IMR-90 (cell line): ENCODE data around the gene F10. TPM values are rescaled to one million over a fixed set of nuclear protein-coding genes. Genes with fewer than 3 reads are reported as not detected.

Experiments
- ATAC-seq: fragments of 200-7000 bp; cut with Tn5 transposase; 2 replicates; pipeline ENCODE4 v1.9.1; 2020; ENCODE audit warnings: low read depth, mild to moderate bottlenecking, moderate library complexity
- BruUV-seq: library from RNA; stranded (reverse); fragments of 400-500 nt; replicated peaks from 2 replicates; lab custom pipeline; 2021; lab: Mats Ljungman, UMichigan
- CTCF ChIA-PET: fragments of 300-600 bp; formaldehyde crosslinking; extraction: SDS; loops from one replicate; lab custom pipeline; 2021; ENCODE audit warnings: antibody characterized with exemption; lab: Yijun Ruan, JAX
- POLR2A ChIA-PET: fragments of 300-600 bp; sonication (Branson Sonifier 250); formaldehyde crosslinking; loops from one replicate; lab custom pipeline; 2022; ENCODE audit warnings: antibody characterized with exemption; ENCODE audit not compliant: unreplicated experiment; lab: Charles Lee
- DNase-seq: peaks from one replicate; pipeline ENCODE4 v3.0.0; 2013
- H2AFZ ChIP-seq: replicated peaks from 2 replicates; pipeline ENCODE3; 2013; ENCODE audit warnings: low read length, mild to moderate bottlenecking; ENCODE audit not compliant: poor library complexity
- H2AK5ac ChIP-seq: 2 replicates; pipeline ENCODE4 v1.6.1; 2013; ENCODE audit warnings: low read depth, low read length, inconsistent platforms
- H2AK9ac ChIP-seq: replicated peaks from 2 replicates; pipeline ENCODE3; 2013; ENCODE audit warnings: mild to moderate bottlenecking, low read depth, low read length, moderate library complexity; ENCODE audit not compliant: poor library complexity
- H2BK120ac ChIP-seq: 2 replicates; pipeline ENCODE4 v1.6.1; 2013; ENCODE audit warnings: low read depth, low read length, inconsistent platforms
- H2BK15ac ChIP-seq: 3 replicates; pipeline ENCODE4 v1.6.1; 2013; ENCODE audit warnings: low read depth, low read length, inconsistent platforms
- H2BK20ac ChIP-seq: 2 replicates; pipeline ENCODE4 v1.6.1; 2013; ENCODE audit warnings: low read depth, mild to moderate bottlenecking, inconsistent platforms, low read length, moderate library complexity
- H2BK5ac ChIP-seq: 2 replicates; pipeline ENCODE4 v1.6.1; 2013; ENCODE audit warnings: mild to moderate bottlenecking, low read depth, low read length, inconsistent platforms; ENCODE audit not compliant: poor library complexity, severe bottlenecking
- H3K14ac ChIP-seq: replicated peaks from 2 replicates; pipeline ENCODE4 v1.6.1; 2013; ENCODE audit warnings: low read depth, low read length, inconsistent platforms
- H3K18ac ChIP-seq: 2 replicates; pipeline ENCODE4 v1.6.1; 2013; ENCODE audit warnings: low read depth, low read length, control low read depth
- H3K23ac ChIP-seq: 2 replicates; pipeline ENCODE4 v1.6.1; 2013; ENCODE audit warnings: low read depth, low read length, inconsistent platforms
- H3K27ac ChIP-seq: 2 replicates; pipeline ENCODE4 v1.5.1; 2013; ENCODE audit warnings: mild to moderate bottlenecking, control low read depth, low read length; ENCODE audit not compliant: insufficient read depth
- H3K27me3 ChIP-seq: 2 replicates; pipeline ENCODE4 v1.6.1; 2013; ENCODE audit warnings: low read length; ENCODE audit not compliant: control insufficient read depth, insufficient read depth
- H3K36me3 ChIP-seq: 2 replicates; pipeline ENCODE4 v1.6.1; 2013; ENCODE audit warnings: low read length, mixed read lengths; ENCODE audit not compliant: control insufficient read depth, insufficient read depth
- H3K4ac ChIP-seq: 2 replicates; pipeline ENCODE4 v1.6.1; 2013; ENCODE audit warnings: low read depth, low read length, inconsistent platforms
- H3K4me1 ChIP-seq: 2 replicates; pipeline ENCODE4 v1.6.1; 2013; ENCODE audit warnings: low read length, mixed read lengths; ENCODE audit not compliant: control insufficient read depth, insufficient read depth
- H3K4me2 ChIP-seq: 2 replicates; pipeline ENCODE4 v1.6.1; 2013; ENCODE audit warnings: low read depth, mild to moderate bottlenecking, control low read depth, low read length, moderate library complexity
- H3K4me3 ChIP-seq: 2 replicates; pipeline ENCODE4 v1.5.1; 2013; ENCODE audit warnings: low read depth, mild to moderate bottlenecking, control low read depth, low read length, moderate library complexity; ENCODE audit not compliant: insufficient read depth
- H3K56ac ChIP-seq: 2 replicates; pipeline ENCODE4 v1.6.1; 2013; ENCODE audit warnings: low read length, inconsistent platforms; ENCODE audit not compliant: insufficient read depth; ENCODE audit errors: extremely low read depth
- H3K79me1 ChIP-seq, 2 experiments: 2 replicates each; pipeline ENCODE4 v1.6.1; 2013; ENCODE audit warnings: low read length in 2 of 2, inconsistent platforms in 1 of 2, low read depth in 1 of 2
- H3K9ac ChIP-seq: 2 replicates; pipeline ENCODE4 v1.6.1; 2013; ENCODE audit warnings: low read depth, low read length, control low read depth
- H3K9me1 ChIP-seq: 2 replicates; pipeline ENCODE4 v1.6.1; 2013; ENCODE audit warnings: low read length, inconsistent platforms; ENCODE audit not compliant: insufficient read depth
- H3K9me3 ChIP-seq: 2 replicates; pipeline ENCODE4 v1.6.1; 2013; ENCODE audit warnings: low read length; ENCODE audit not compliant: control insufficient read depth, insufficient read depth
- H4K20me1 ChIP-seq: 2 replicates; pipeline ENCODE4 v1.6.1; 2013; ENCODE audit warnings: low read length, inconsistent platforms; ENCODE audit not compliant: insufficient read depth
- H4K5ac ChIP-seq: 2 replicates; pipeline ENCODE4 v1.6.1; 2013; ENCODE audit warnings: mild to moderate bottlenecking, low read depth, low read length, control low read depth
- H4K8ac ChIP-seq, 2 experiments: 2 replicates each; pipeline ENCODE4 v1.6.1; 2013; ENCODE audit warnings: low read depth in 2 of 2, low read length in 2 of 2, control low read depth in 1 of 2, inconsistent platforms in 1 of 2
- H4K91ac ChIP-seq: 2 replicates; pipeline ENCODE4 v1.6.1; 2013; ENCODE audit warnings: low read depth, low read length, inconsistent platforms; ENCODE audit not compliant: insufficient read depth
- CEBPB ChIP-seq: IDR thresholded peaks from 2 replicates; pipeline ENCODE4 v1.6.1; 2012; ENCODE audit warnings: low read depth, low read length, improper control_type of control experiment
- FOS ChIP-seq: fragments of 150-350 bp; IDR thresholded peaks from 2 replicates; pipeline ENCODE4 v1.6.1; 2016; ENCODE audit warnings: low read depth, low read length
- MAZ ChIP-seq: IDR thresholded peaks from 2 replicates; pipeline ENCODE4 v1.6.1; 2012; ENCODE audit warnings: low read depth, mild to moderate bottlenecking, low read length, improper control_type of control experiment, moderate library complexity, borderline replicate concordance
- NFE2L2 ChIP-seq: fragments of 150-350 bp; IDR thresholded peaks from 2 replicates; pipeline ENCODE4 v1.6.1; 2016; ENCODE audit warnings: low read depth, mild to moderate bottlenecking, low read length
- SMC3 ChIP-seq: fragments of 150-350 bp; IDR thresholded peaks from 2 replicates; pipeline ENCODE4 v1.6.1; 2016; ENCODE audit warnings: low read depth, mild to moderate bottlenecking, antibody characterized with exemption, low read length, moderate library complexity
- USF2 ChIP-seq: fragments of 150-350 bp; IDR thresholded peaks from 2 replicates; pipeline ENCODE4 v1.6.1; 2017; ENCODE audit warnings: mild to moderate bottlenecking, antibody characterized with exemption, low read length, low read depth
- WGBS, 2 experiments: methylation state at CpG; one replicate each; pipeline versions ENCODE4 v1.1.5 to v1.1.7; 2013; ENCODE audit warnings: missing lambda C conversion rate in 2 of 2; ENCODE audit not compliant: insufficient read length in 1 of 2; ENCODE audit errors: extremely low coverage in 2 of 2; 5-methylcytosine and 5-hydroxymethylcytosine counted together
- dilution Hi-C: fragments of 300-500 bp; cut with HindIII; formaldehyde crosslinking; loops from one replicate; pipeline ENCODE4 v1.14.3; 2018; ENCODE audit warnings: low sequenced_read_pairs; ENCODE audit not compliant: unreplicated experiment
- in situ Hi-C: fragments of 300-500 bp; cut with MboI; formaldehyde crosslinking; loops from 3 replicates; pipeline ENCODE4 v1.14.3; 2019; ENCODE audit warnings: low sequenced_read_pairs, inconsistent platforms, mixed read lengths
- intact Hi-C: fragments of 100-400 bp; cut with micrococcal nuclease; formaldehyde crosslinking; loops from 2 replicates; pipeline ENCODE4 v1.10.0; 2022
- polyA plus RNA-seq, 3 experiments: library from polyadenylated mRNA; depleted of rRNA; stranded (reverse); fragments of >200 nt; gene quantifications; 2 replicates each; pipeline ENCODE4 v1.2.3, GENCODE V29; 2012; ENCODE audit warnings: low replicate concordance in 1 of 3
- total RNA-seq: library from RNA; depleted of rRNA; stranded (reverse); fragments of >200 nt; gene quantifications from 2 replicates; pipeline ENCODE4 v1.2.3, GENCODE V29; 2012

The F10 gene
- total and polyA plus RNA-seq, 2 of the 4 experiments (the other 2 are of a cell fraction) = 9.1 to 19.5 TPM

- BruUV-seq = no TSS peak
These were observed 45.0 kb upstream of the F10 start for GRCh38 chr13:113077566-113077952.

More at GRCh38 chr13:113077566-113077952, 45.0 kb upstream of the F10 start:
- H3K18ac ChIP-seq = no peak overlapping the region
- H3K9me3 ChIP-seq = no peaks in the 10 kb centered on the region
- DNase-seq (no peak), ATAC-seq (no peak)
- H3K4me1 ChIP-seq = no peaks in the 10 kb centered on the region; the same call in 1 of the 2 replicates
- CTCF ChIA-PET = no interaction called here
- H3K4me2 ChIP-seq = no peak overlapping the region
- peaks cover 22% of the 10 kb centered on the region for H3K27me3 ChIP-seq
- H2BK120ac ChIP-seq = no peak overlapping the region
- H4K91ac ChIP-seq = no peak overlapping the region
- H2BK15ac ChIP-seq = no peak overlapping the region
- no peak overlapping the region for H3K14ac ChIP-seq
- no peak overlapping the region for H4K5ac ChIP-seq
- dilution Hi-C loops (no loop called here), intact Hi-C loops (no loop called here), in situ Hi-C loops (no loop called here)
- H4K20me1 ChIP-seq = no peaks in the 10 kb centered on the region
- H2BK5ac ChIP-seq = no peak overlapping the region
- H3K23ac ChIP-seq = no peak overlapping the region
- no peak overlapping the region for H3K4me3 ChIP-seq
- no peak overlapping the region for H2BK20ac ChIP-seq
- H2AFZ ChIP-seq = no peak overlapping the region
- no peak for TF ChIP-seq MAZ
- TF ChIP-seq FOS = no peak
- no peak for TF ChIP-seq CEBPB
- no peak for TF ChIP-seq SMC3
- no peak for TF ChIP-seq NFE2L2
- TF ChIP-seq USF2 = no peak
- H3K56ac ChIP-seq = no peak overlapping the region
- H3K9ac ChIP-seq = no peak overlapping the region
- no peak overlapping the region for H4K8ac ChIP-seq
- H3K36me3 ChIP-seq = no peaks in the 10 kb centered on the region
- H3K27ac ChIP-seq = no peak overlapping the region
- POLR2A ChIA-PET = no interaction called here
- no peak overlapping the region for H2AK9ac ChIP-seq
- 76% methylated on average over 13 of the region's 20 CpGs; no CpG with 5 or more reads in 1 of the 2 experiments for WGBS, 2 experiments
- H3K4ac ChIP-seq = no peak overlapping the region
- no peaks in the 10 kb centered on the region for H3K9me1 ChIP-seq
- no peaks in the 10 kb centered on the region for H3K79me1 ChIP-seq
- H2AK5ac ChIP-seq = no peak overlapping the region
